Measurements from ENCODE around the gene MGLL. TPM values are rescaled to one million over a fixed set of nuclear protein-coding genes. Genes with fewer than 3 reads are reported as not detected.

Gene MGLL
- total and polyA plus RNA-seq, 12 donors = 1.9 to 48.1 (median 33.3) TPM

GRCh38 chr3:127691489-127691888 is 130.8 kb downstream of the MGLL start:
- peak overlapping the region in 1 of 5 donors; percentile 22 for H3K27ac ChIP-seq
- TF ChIP-seq, protein P1, sequence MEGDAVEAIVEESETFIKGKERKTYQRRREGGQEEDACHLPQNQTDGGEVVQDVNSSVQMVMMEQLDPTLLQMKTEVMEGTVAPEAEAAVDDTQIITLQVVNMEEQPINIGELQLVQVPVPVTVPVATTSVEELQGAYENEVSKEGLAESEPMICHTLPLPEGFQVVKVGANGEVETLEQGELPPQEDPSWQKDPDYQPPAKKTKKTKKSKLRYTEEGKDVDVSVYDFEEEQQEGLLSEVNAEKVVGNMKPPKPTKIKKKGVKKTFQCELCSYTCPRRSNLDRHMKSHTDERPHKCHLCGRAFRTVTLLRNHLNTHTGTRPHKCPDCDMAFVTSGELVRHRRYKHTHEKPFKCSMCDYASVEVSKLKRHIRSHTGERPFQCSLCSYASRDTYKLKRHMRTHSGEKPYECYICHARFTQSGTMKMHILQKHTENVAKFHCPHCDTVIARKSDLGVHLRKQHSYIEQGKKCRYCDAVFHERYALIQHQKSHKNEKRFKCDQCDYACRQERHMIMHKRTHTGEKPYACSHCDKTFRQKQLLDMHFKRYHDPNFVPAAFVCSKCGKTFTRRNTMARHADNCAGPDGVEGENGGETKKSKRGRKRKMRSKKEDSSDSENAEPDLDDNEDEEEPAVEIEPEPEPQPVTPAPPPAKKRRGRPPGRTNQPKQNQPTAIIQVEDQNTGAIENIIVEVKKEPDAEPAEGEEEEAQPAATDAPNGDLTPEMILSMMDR (IDR thresholded peaks at IDR 0.05) = no peak
- TF ChIP-seq POLR2A (IDR thresholded peaks at IDR 0.05) = no peak

DNA sequence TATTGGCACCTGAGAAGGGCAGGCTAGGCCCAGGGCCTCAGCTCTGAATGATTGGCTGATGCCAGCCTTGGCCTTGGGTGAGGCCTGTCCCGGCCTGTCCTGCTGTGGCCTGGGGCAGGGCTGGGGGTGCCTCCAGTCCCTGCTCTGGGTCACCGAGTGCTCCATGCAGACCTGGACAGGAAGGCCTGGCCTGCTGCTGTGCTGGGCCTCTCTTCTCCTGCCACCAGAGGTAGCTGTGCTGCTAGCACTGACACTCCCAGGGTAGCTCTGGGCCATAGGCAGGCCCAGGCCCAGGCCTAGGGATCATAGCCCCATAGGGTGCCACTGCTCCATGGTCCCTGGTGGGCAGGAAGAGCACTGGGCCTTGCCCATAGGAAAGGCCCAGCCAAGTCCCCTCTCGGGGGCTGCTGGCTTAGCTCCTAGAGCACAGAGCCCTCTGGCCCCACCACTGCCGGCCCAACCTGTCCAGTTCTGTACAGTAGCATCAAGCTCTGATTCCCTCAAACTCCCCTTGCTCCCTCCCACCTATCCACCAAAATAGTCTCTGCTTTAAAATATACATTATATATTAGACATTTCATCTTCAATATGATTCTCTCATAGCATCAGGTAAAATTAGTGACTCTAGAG is 131.4 kb downstream of the MGLL start:
- WGBS, 4 donors = 66 to 100% (median 75%) methylated on average over 1 to 4 of the region's 4 CpGs
- intact Hi-C loops (cut with DNase I) = loop anchor here (5.0 to 10.0 kb wide), 4 partner anchors 39 to 271 kb away; partner anchors contain the start of gene MGLL (in 1 of the 2)

More at GRCh38 chr3:127691489-127691888, 130.8 kb downstream of the MGLL start:
- WGBS, 4 donors = 89 to 94% (median 92%) methylated on average over 5 to 8 of the region's 8 CpGs
- Histone ChIP-seq H3K9me3 (replicated peaks in 1 of 3) (no peaks in the 10 kb centered on the region), H3K4me3 (no peak overlapping the region), H3K4me1 (replicated peaks in 1 of 2) (peaks cover 1 to 6% of the 10 kb centered on the region in 2 donors), H3K27me3 (no peaks in the 10 kb centered on the region), H3K36me3 (replicated peaks in 1 of 2) (peaks cover 0 to 5% of the 10 kb centered on the region in 2 donors)
- no peak for DNase-seq
- intact Hi-C loops (cut with DNase I) = loop anchor here (5.0 to 10.0 kb wide), 4 partner anchors 39 to 271 kb away; partner anchors contain the start of gene MGLL (in 1 of the 2)

DNA sequence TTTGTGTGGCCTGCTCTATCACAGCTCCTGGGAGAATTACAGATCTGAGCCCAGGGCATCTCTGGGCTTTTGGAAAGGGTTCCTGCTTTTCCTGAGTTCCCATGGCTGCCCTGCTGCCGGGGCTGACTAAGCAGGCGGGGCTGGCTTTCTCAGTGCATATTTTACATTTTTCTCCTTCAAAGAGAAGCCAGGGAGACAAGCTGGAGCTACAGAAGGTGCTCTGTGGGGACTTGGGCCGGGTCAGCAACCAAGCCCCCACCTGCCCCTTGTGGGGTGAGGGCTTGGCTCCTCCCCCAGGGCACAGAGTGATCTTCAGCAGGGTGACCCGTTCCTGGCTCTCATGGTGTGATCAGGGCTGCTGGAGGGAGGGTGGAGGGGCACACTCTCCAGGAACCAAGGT is 132.2 kb downstream of the MGLL start:
- H3K4me1 ChIP-seq (replicated peaks in 1 of 2) = no peaks in the 10 kb centered on the region
- 70 to 73% (median 72%) methylated on average over 2 to 4 of the region's 4 CpGs for WGBS, 4 donors
- no peak overlapping the region for H3K4me3 ChIP-seq
- peak in 1 of 7 donors; percentile 18 for DNase-seq
- peak overlapping the region in 1 of 5 donors; percentile 62 for H3K27ac ChIP-seq
- no peak for TF ChIP-seq POLR2A (IDR thresholded peaks at IDR 0.05)
- H3K9me3 ChIP-seq (replicated peaks in 1 of 3) = no peaks in the 10 kb centered on the region
- peaks cover 0 to 5% of the 10 kb centered on the region in 2 donors for H3K36me3 ChIP-seq (replicated peaks in 1 of 2)
- intact Hi-C loops (cut with DNase I) = loop anchor here (5.0 to 10.0 kb wide), 4 partner anchors 38 to 272 kb away; partner anchors contain the start of gene MGLL (in 1 of the 2)
- no peaks in the 10 kb centered on the region for H3K27me3 ChIP-seq

More for the DNA sequence above, 131.4 kb downstream of the MGLL start:
- peaks cover 0 to under 1% of the 10 kb centered on the region in 2 donors for H3K4me1 ChIP-seq (replicated peaks in 1 of 2)
- H3K4me3 ChIP-seq = no peak overlapping the region
- no peaks in the 10 kb centered on the region for H3K27me3 ChIP-seq
- no peak for TF ChIP-seq POLR2A (IDR thresholded peaks at IDR 0.05)
- TF ChIP-seq, protein P1 (IDR thresholded peaks at IDR 0.05) = peak; percentile 31 to 70 (median 58)
- peaks cover 0 to 5% of the 10 kb centered on the region in 2 donors for H3K36me3 ChIP-seq (replicated peaks in 1 of 2)
- peak overlapping the region in 1 of 5 donors; percentile 62 for H3K27ac ChIP-seq
- DNase-seq = peak in 6 of 7 donors; percentile 57 to 76 (median 68)
- H3K9me3 ChIP-seq (replicated peaks in 1 of 3) = no peaks in the 10 kb centered on the region

DNA sequence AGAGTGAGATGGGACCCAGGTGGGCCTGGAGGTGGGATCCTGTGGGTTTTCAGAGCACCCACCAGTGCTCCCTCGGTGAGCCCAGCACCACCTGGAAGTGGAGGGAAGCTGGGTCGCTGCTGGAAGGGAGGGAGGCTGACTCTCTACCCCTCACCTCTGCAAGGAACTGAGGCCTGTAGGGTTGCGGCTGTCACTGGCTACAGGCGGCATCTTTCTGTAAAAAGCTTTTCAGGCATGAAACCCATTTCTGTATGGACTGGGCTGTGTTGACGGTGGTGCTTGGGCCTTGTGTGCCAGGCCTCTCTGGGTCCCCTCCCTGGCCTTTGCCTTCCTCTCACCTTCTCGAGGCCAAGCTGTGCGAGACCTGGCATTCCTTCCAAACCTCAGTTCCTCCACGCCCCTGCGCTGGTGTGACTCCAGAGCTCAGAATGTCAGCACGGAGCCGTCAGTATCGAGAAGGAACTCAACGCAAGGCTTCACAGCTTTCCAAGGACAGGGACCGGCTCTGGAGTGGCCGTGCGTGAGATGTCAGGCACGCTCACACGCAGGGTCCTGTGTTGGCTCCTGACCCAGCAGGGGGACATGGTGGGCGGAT is 133.0 kb downstream of the MGLL start:
- intact Hi-C loops (cut with DNase I) = loop anchor here in 1 of 2 donors (10.0 kb wide), 1 partner anchor 125 kb away; no protein-coding TSS in a partner anchor
- Histone ChIP-seq H3K27me3 (no peaks in the 10 kb centered on the region), H3K9me3 (replicated peaks in 1 of 3) (no peaks in the 10 kb centered on the region), H3K27ac (no peak overlapping the region), H3K4me1 (replicated peaks in 1 of 2) (no peaks in the 10 kb centered on the region), H3K4me3 (no peak overlapping the region), H3K36me3 (replicated peaks in 1 of 2) (peaks cover 0 to 5% of the 10 kb centered on the region in 2 donors)
- DNase-seq = peak in 3 of 7 donors; percentile 2 to 50 (median 10)
- 86 to 92% (median 91%) methylated on average over 15 to 19 of the region's 19 CpGs for WGBS, 4 donors
- TF ChIP-seq POLR2A (IDR thresholded peaks at IDR 0.05) = no peak
